ENCODE measurements around the gene OR14C36. TPM values are rescaled to one million over a fixed set of nuclear protein-coding genes. Genes with fewer than 3 reads are reported as not detected.
"Not testable (repeated sequence)": the region's sequence is repeated elsewhere in the genome, so short reads cannot be mapped to it uniquely, and the experiment has no call there.

Gene OR14C36
- total RNA-seq: not detected
- long read RNA-seq: 0 reads

- ATAC-seq (no peak), DNase-seq (no peak)
- intact Hi-C loops (cut with DNase I, micrococcal nuclease): no loop called here
Observed at GRCh38 chr1:248348475-248348874, at the start of gene OR14C36. TSS of gene OR14C36 (plus strand) at chr1:248348775. CDS start at chr1:248348775, 0 bp downstream.

- intact Hi-C loops (cut with DNase I, micrococcal nuclease): no loop called here
- ATAC-seq (no peak), DNase-seq (no peak)
Observed at GRCh38 chr1:248303324-248303723, 45.3 kb upstream of the OR14C36 start, which contains the start of gene OR2T12. TSS of gene OR2T12 (minus strand) at chr1:248303424. CDS start at chr1:248295578, 7,846 bp downstream.

- intact Hi-C loops (cut with DNase I, micrococcal nuclease); DNase-seq; ATAC-seq: not testable (repeated sequence)
Observed at GRCh38 chr1:248305672-248306071, 42.9 kb upstream of the OR14C36 start.

- intact Hi-C loops (cut with DNase I, micrococcal nuclease): no loop called here
- no peak for ATAC-seq
- DNase-seq: no peak
Observed at GRCh38 chr1:248306103-248306502, 42.5 kb upstream of the OR14C36 start.

- ATAC-seq; intact Hi-C loops (cut with DNase I, micrococcal nuclease); DNase-seq: not testable (repeated sequence)
Observed at GRCh38 chr1:248306740-248307139, 41.8 kb upstream of the OR14C36 start.

- DNase-seq: no peak
- intact Hi-C loops (cut with DNase I, micrococcal nuclease): no loop called here
- no peak for ATAC-seq
Observed at GRCh38 chr1:248316796-248317195, 31.8 kb upstream of the OR14C36 start.

- intact Hi-C loops (cut with DNase I, micrococcal nuclease): no loop called here
- no peak for DNase-seq
- ATAC-seq: no peak
Observed at GRCh38 chr1:248324468-248324867, 24.1 kb upstream of the OR14C36 start, which contains the start of gene OR2M7. TSS of gene OR2M7 (minus strand) at chr1:248324568. CDS start at chr1:248324568, 0 bp downstream.

- ATAC-seq (no peak), DNase-seq (no peak)
- intact Hi-C loops (cut with DNase I, micrococcal nuclease): no loop called here
Observed at GRCh38 chr1:248343451-248343850, 5.1 kb upstream of the OR14C36 start.

GRCh38 chr1:248359415-248359814 lies 10.8 kb downstream of the OR14C36 start:
- DNase-seq (no peak), ATAC-seq (no peak)
- intact Hi-C loops (cut with DNase I, micrococcal nuclease): no loop called here

- DNase-seq (no peak), ATAC-seq (no peak)
- intact Hi-C loops (cut with DNase I, micrococcal nuclease): no loop called here
Observed at GRCh38 chr1:248361121-248361715, 12.6 kb downstream of the OR14C36 start, which contains the start of gene OR2T4. TSS of gene OR2T4 (plus strand) at chr1:248361665. CDS start at chr1:248361665, 0 bp downstream.

- intact Hi-C loops (cut with DNase I, micrococcal nuclease): no loop called here
- no peak for ATAC-seq
Observed at GRCh38 chr1:248366609-248367008, 18.0 kb downstream of the OR14C36 start.

GRCh38 chr1:248372394-248372793 lies 23.8 kb downstream of the OR14C36 start:
- DNase-seq (no peak), ATAC-seq (no peak)
- intact Hi-C loops (cut with DNase I, micrococcal nuclease): no loop called here

More at GRCh38 chr1:248366609-248367008, 18.0 kb downstream of the OR14C36 start:
- no peak for DNase-seq

- no peak for ATAC-seq
- DNase-seq: no peak
- intact Hi-C loops (cut with DNase I, micrococcal nuclease): no loop called here
Observed at GRCh38 chr1:248373761-248374160, 25.2 kb downstream of the OR14C36 start.

- DNase-seq: no peak
- ATAC-seq: no peak
- intact Hi-C loops (cut with DNase I, micrococcal nuclease): no loop called here
Observed at GRCh38 chr1:248375446-248375845, 26.9 kb downstream of the OR14C36 start, which contains the start of gene OR2T6. TSS of gene OR2T6 (plus strand) at chr1:248375746. CDS start at chr1:248387609, 11,863 bp downstream.

- DNase-seq: no peak
- intact Hi-C loops (cut with DNase I, micrococcal nuclease): no loop called here
- ATAC-seq: no peak
Observed at GRCh38 chr1:248376916-248377315, 28.3 kb downstream of the OR14C36 start.

GRCh38 chr1:248380854-248381253 lies 32.3 kb downstream of the OR14C36 start:
- DNase-seq: no peak
- no peak for ATAC-seq
- intact Hi-C loops (cut with DNase I, micrococcal nuclease): no loop called here

- no peak for DNase-seq
- intact Hi-C loops (cut with DNase I, micrococcal nuclease): no loop called here
- no peak for ATAC-seq
Observed at GRCh38 chr1:248388426-248388825, 39.9 kb downstream of the OR14C36 start.

- ATAC-seq: no peak
- intact Hi-C loops (cut with DNase I, micrococcal nuclease): no loop called here
- DNase-seq: no peak
Observed at GRCh38 chr1:248393050-248393449, 44.5 kb downstream of the OR14C36 start.

Measured in left colon (tissue), 2 donors.